H1 (cell line): ENCODE measurements around the gene ABCC11. TPM values are rescaled to one million over a fixed set of nuclear protein-coding genes. Genes with fewer than 3 reads are reported as not detected.

Source experiments
- CTCF ChIA-PET: fragments of 300-600 bp; sonication (Branson Sonifier 250); formaldehyde crosslinking; loops from one replicate; lab custom pipeline; 2021; ENCODE audit not compliant: partially characterized antibody; lab: Charles Lee
- POLR2A ChIA-PET: fragments of 300-600 bp; sonication (Branson Sonifier 250); formaldehyde crosslinking; loops from one replicate; lab custom pipeline; 2021; ENCODE audit warnings: inconsistent platforms; ENCODE audit not compliant: partially characterized antibody; lab: Charles Lee
- DNase-seq, 2 experiments: peaks; one replicate each; pipeline versions ENCODE4 v3.0.0 to v3.0.0-alpha.2; 2010 to 2022; ENCODE audit warnings: low spot score in 2 of 2, low read depth in 1 of 2, mixed read lengths in 1 of 2
- FAIRE-seq: peaks from 2 replicates; lab custom pipeline; 2011; peaks lifted over from hg19 to GRCh38; lab: Jason Lieb, UNC
- H2AFZ ChIP-seq: 2 replicates; pipeline ENCODE4 v1.8.1; 2012; ENCODE audit warnings: low read length, inconsistent platforms
- H2AK5ac ChIP-seq: 2 replicates; pipeline ENCODE4 v1.6.1; 2013; ENCODE audit warnings: low read depth, low read length
- H2BK120ac ChIP-seq: replicated peaks from 2 replicates; pipeline ENCODE3; 2013; ENCODE audit warnings: low read depth, low read length, inconsistent platforms
- H2BK12ac ChIP-seq: 2 replicates; pipeline ENCODE4 v1.6.1; 2013; ENCODE audit warnings: low read depth, low read length
- H2BK15ac ChIP-seq: 2 replicates; pipeline ENCODE4 v1.6.1; 2013; ENCODE audit warnings: low read length
- H2BK20ac ChIP-seq: 2 replicates; pipeline ENCODE4 v1.6.1; 2013; ENCODE audit warnings: low read length
- H2BK5ac ChIP-seq: 2 replicates; pipeline ENCODE4 v1.6.1; 2013; ENCODE audit warnings: low read depth, low read length
- H3K14ac ChIP-seq: 2 replicates; pipeline ENCODE4 v1.6.1; 2013; ENCODE audit warnings: inconsistent platforms; ENCODE audit not compliant: insufficient read length
- H3K18ac ChIP-seq: 2 replicates; pipeline ENCODE4 v1.6.1; 2013; ENCODE audit warnings: low read length; ENCODE audit errors: extremely low read depth
- H3K23ac ChIP-seq: 2 replicates; pipeline ENCODE4 v1.6.1; 2013; ENCODE audit warnings: inconsistent platforms; ENCODE audit not compliant: insufficient read length
- H3K23me2 ChIP-seq: 2 replicates; pipeline ENCODE4 v1.6.1; 2013; ENCODE audit warnings: low read depth, low read length
- H3K27ac ChIP-seq: 2 replicates; pipeline ENCODE4 v1.6.1; 2011; ENCODE audit warnings: low read depth, low read length, inconsistent platforms
- H3K27me3 ChIP-seq, 4 experiments: replicated peaks in 1 of 4; 1 replicate in 1 of 4; 2 replicates in 3 of 4; pipeline versions ENCODE4 v1.6.1 to v1.8.1; 2011 to 2013; ENCODE audit warnings: low read length in 3 of 4, mild to moderate bottlenecking in 3 of 4, inconsistent platforms in 2 of 4, mixed read lengths in 2 of 4, moderate library complexity in 1 of 4; ENCODE audit not compliant: control insufficient read depth in 3 of 4, insufficient read depth in 3 of 4; ENCODE audit errors: extremely low read depth in 1 of 4
- H3K36me3 ChIP-seq, 4 experiments: 2 replicates each; pipeline versions ENCODE4 v1.6.1 to v1.8.1; 2011 to 2013; ENCODE audit warnings: mild to moderate bottlenecking in 4 of 4, low read length in 3 of 4, moderate library complexity in 2 of 4, control low read depth in 1 of 4, inconsistent platforms in 1 of 4; ENCODE audit not compliant: insufficient read depth in 4 of 4, control insufficient read depth in 2 of 4
- H3K4ac ChIP-seq: replicated peaks from 2 replicates; pipeline ENCODE3; 2013; ENCODE audit warnings: low read length, low read depth, mixed read lengths, inconsistent platforms; ENCODE audit not compliant: insufficient read length
- H3K4me1 ChIP-seq, 4 experiments: replicated peaks in 1 of 4; 1 replicate in 1 of 4; 2 replicates in 3 of 4; pipeline versions ENCODE4 v1.6.1 to v1.8.1; 2011 to 2013; ENCODE audit warnings: low read length in 3 of 4, inconsistent platforms in 2 of 4, mixed read lengths in 1 of 4; ENCODE audit not compliant: insufficient read depth in 4 of 4, control insufficient read depth in 3 of 4
- H3K4me2 ChIP-seq, 2 experiments: 2 replicates each; pipeline versions ENCODE4 v1.6.1 to v1.8.1; 2011 to 2013; ENCODE audit warnings: low read depth in 2 of 2, low read length in 2 of 2, control low read depth in 1 of 2, inconsistent platforms in 1 of 2, mild to moderate bottlenecking in 1 of 2; ENCODE audit not compliant: insufficient read depth in 1 of 2
- H3K4me3 ChIP-seq, 4 experiments: fragments of 200-600, 300-600 bp in 1 of 4; sonication (generic), shearing (Covaris generic), sonication (Bioruptor Twin) in 1 of 4; 2 replicates each; pipeline versions ENCODE4 v1.5.1 to v1.8.1; 2011 to 2016; ENCODE audit warnings: low read length in 4 of 4, low read depth in 3 of 4, control low read depth in 2 of 4, inconsistent platforms in 2 of 4, mild to moderate bottlenecking in 2 of 4, mixed read lengths in 1 of 4, moderate library complexity in 1 of 4; ENCODE audit not compliant: insufficient read depth in 2 of 4; ENCODE audit errors: extremely low read depth in 1 of 4
- H3K56ac ChIP-seq: replicated peaks from 2 replicates; pipeline ENCODE3; 2013; ENCODE audit warnings: low read depth, mild to moderate bottlenecking, mixed read lengths, low read length, inconsistent platforms; ENCODE audit not compliant: insufficient read length
- H3K79me1 ChIP-seq: 2 replicates; pipeline ENCODE4 v1.6.1; 2013; ENCODE audit warnings: low read depth, low read length, control low read depth
- H3K79me2 ChIP-seq, 2 experiments: 2 replicates each; pipeline versions ENCODE4 v1.6.1 to v1.8.1; 2012 to 2013; ENCODE audit warnings: low read length in 2 of 2, mild to moderate bottlenecking in 2 of 2, inconsistent platforms in 1 of 2; ENCODE audit not compliant: insufficient read depth in 2 of 2, control insufficient read depth in 1 of 2
- H3K9ac ChIP-seq, 4 experiments: replicated peaks in 1 of 4; 1 replicate in 1 of 4; 2 replicates in 3 of 4; pipeline versions ENCODE4 v1.6.1 to v1.8.1; 2011 to 2013; ENCODE audit warnings: low read depth in 3 of 4, low read length in 3 of 4, control low read depth in 2 of 4, mild to moderate bottlenecking in 2 of 4, moderate library complexity in 2 of 4, inconsistent platforms in 1 of 4; ENCODE audit errors: extremely low read depth in 1 of 4
- H3K9me3 ChIP-seq, 2 experiments: 2 replicates each; pipeline versions ENCODE4 v1.6.1 to v1.8.1; 2012 to 2013; ENCODE audit warnings: mild to moderate bottlenecking in 2 of 2, moderate library complexity in 2 of 2, control low read depth in 1 of 2, inconsistent platforms in 1 of 2, low read depth in 1 of 2, low read length in 1 of 2, mixed read lengths in 1 of 2; ENCODE audit not compliant: insufficient read depth in 2 of 2
- H4K20me1 ChIP-seq, 2 experiments: replicated peaks in 1 of 2; 2 replicates each; pipeline versions ENCODE3 to v1.8.1; 2011 to 2013; ENCODE audit warnings: inconsistent platforms in 2 of 2, low read length in 2 of 2, mild to moderate bottlenecking in 1 of 2; ENCODE audit not compliant: insufficient read depth in 2 of 2, control insufficient read depth in 1 of 2
- H4K5ac ChIP-seq: 2 replicates; pipeline ENCODE4 v1.6.1; 2013; ENCODE audit warnings: low read length, low read depth, mixed read lengths, inconsistent platforms; ENCODE audit not compliant: insufficient read length
- H4K8ac ChIP-seq: 2 replicates; pipeline ENCODE4 v1.8.0; 2013; ENCODE audit warnings: mild to moderate bottlenecking, moderate library complexity, low read length, inconsistent platforms; ENCODE audit not compliant: insufficient read depth; ENCODE audit errors: extremely low read depth
- H4K91ac ChIP-seq: replicated peaks from 2 replicates; pipeline ENCODE3; 2013; ENCODE audit warnings: low read length, mixed read lengths, inconsistent platforms; ENCODE audit not compliant: insufficient read length
- BACH1 ChIP-seq: IDR thresholded peaks from 2 replicates; pipeline ENCODE4 v1.6.1; 2012; ENCODE audit warnings: low read length, improper control_type of control experiment
- POLR2A ChIP-seq, 2 experiments: IDR thresholded peaks; 1 replicate in 1 of 2; 2 replicates in 1 of 2; pipeline ENCODE4 v1.6.1; 2011; ENCODE audit warnings: low read depth in 2 of 2, low read length in 2 of 2, mild to moderate bottlenecking in 2 of 2; ENCODE audit errors: control extremely low read depth in 1 of 2
- POU5F1 ChIP-seq: IDR thresholded peaks from 2 replicates; pipeline ENCODE4 v1.6.1; 2011; ENCODE audit warnings: low read depth, mild to moderate bottlenecking, low read length, moderate library complexity
- SIN3A ChIP-seq, 2 experiments: IDR thresholded peaks in 1 of 2; conservative IDR thresholded peaks in 1 of 2; 2 replicates each; pipeline ENCODE4 v1.6.1; 2011 to 2012; ENCODE audit warnings: low read length in 2 of 2, improper control_type of control experiment in 1 of 2, low read depth in 1 of 2, mild to moderate bottlenecking in 1 of 2
- TAF7 ChIP-seq: optimal IDR thresholded peaks from 2 replicates; pipeline ENCODE3; 2011; ENCODE audit warnings: low read depth, mild to moderate bottlenecking, inconsistent platforms, low read length, moderate library complexity, borderline replicate concordance
- WGBS, 2 experiments: shearing (Covaris generic) in 1 of 2; methylation state at CpG; one replicate each; pipeline versions ENCODE4 v1.1.6 to v1.1.7; 2013 to 2015; ENCODE audit warnings: low lambda C conversion rate in 2 of 2, mixed read lengths in 2 of 2, inconsistent platforms in 1 of 2, low coverage in 1 of 2, missing lambda C conversion rate in 1 of 2; ENCODE audit not compliant: insufficient replicate concordance in 2 of 2, insufficient coverage in 1 of 2, insufficient read length in 1 of 2; ENCODE audit errors: extremely low coverage in 1 of 2, missing lambda C conversion rate in 1 of 2; 5-methylcytosine and 5-hydroxymethylcytosine counted together
- polyA plus RNA-seq, 7 experiments: library from polyadenylated mRNA; depleted of rRNA in 3 of 7; stranded (reverse) in 5 of 7; unstranded in 2 of 7; fragments of >200 nt in 5 of 7; fragments of 200-250 nt in 2 of 7; gene quantifications; 1 replicate in 5 of 7; 2 replicates in 1 of 7; 4 replicates in 1 of 7; pipeline versions ENCODE4 v1.2.1 to v1.2.3, GENCODE V29; 2011 to 2013; ENCODE audit warnings: missing spikeins in 2 of 7, mixed read lengths in 2 of 7
- total RNA-seq: library from RNA; stranded (reverse); fragmentation: NEBNext Ultra II Directional; extraction: Animal tissue kit (Norgen Biotek cat#: 25700); gene quantifications from 2 replicates; pipeline ENCODE4 v1.2.1, GENCODE V29; 2021

Gene ABCC11
- total and polyA plus RNA-seq, 2 of the 8 experiments (the other 6 are each of a cell fraction or from before 2014, with no cell fraction given): 0.06 TPM; not detected in 1

- Histone ChIP-seq H3K4me3 (no peak overlapping the region), H3K23me2 (peaks cover 6% of the 10 kb centered on the region; the same call in 1 of the 2 replicates), H3K18ac (no peak overlapping the region), H3K4me1 (peaks cover 0 to 5% (median 2%) of the 10 kb centered on the region in 4 experiments; a peak in 3 of 7 replicates), H3K56ac (no peak overlapping the region), H3K14ac (no peak overlapping the region), H4K5ac (no peak overlapping the region), H2AK5ac (no peak overlapping the region), H3K79me2 (peaks cover 2 to 22% of the 10 kb centered on the region in 2 experiments; a peak in 2 of 4 replicates), H2BK120ac (no peak overlapping the region), H3K4me2 (no peak overlapping the region; a peak in 1 of 4 replicates), H2BK5ac (no peak overlapping the region), H4K91ac (no peak overlapping the region), H3K79me1 (no peaks in the 10 kb centered on the region), H2BK12ac (no peak overlapping the region), H3K36me3 (no peaks in the 10 kb centered on the region), H3K23ac (no peak overlapping the region), H3K4ac (no peak overlapping the region), H2BK20ac (no peak overlapping the region), H2BK15ac (no peak overlapping the region), H4K20me1 (peaks cover 0 to 1% of the 10 kb centered on the region in 2 experiments), H2AFZ (no peak overlapping the region), H3K9me3 (no peaks in the 10 kb centered on the region), H3K27ac (no peak overlapping the region), H3K9ac (no peak overlapping the region), H4K8ac (no peak overlapping the region), H3K27me3 (no peaks in the 10 kb centered on the region)
- WGBS, 2 experiments: 93% methylated on average over 2 of the region's 2 CpGs; no CpG with 5 or more reads in 1 of the 2 experiments
- FAIRE-seq (no peak), DNase-seq (no peak)
- TF ChIP-seq BACH1 (no peak), SIN3A (conservative IDR thresholded peaks at IDR 0.05 in 1 of 2, IDR thresholded peaks at IDR 0.05 in 1 of 2; ENCODE audit: low read depth in 1 of 2, low read length in 2 of 2) (no peak), POU5F1 (no peak), TAF7 (no peak), POLR2A (IDR thresholded peaks at IDR 0.05; ENCODE audit: control extremely low read depth in 1 of 2, low read depth in 2 of 2, low read length in 2 of 2) (no peak)
- ChIA-PET CTCF (no interaction called here), POLR2A (interaction anchor here (0.6 kb wide), 1 partner anchor 653 kb away, joined by 3 read pairs; no protein-coding TSS in a partner anchor)
Measured at GRCh38 chr16:48246066-48246465, 1.3 kb downstream of the ABCC11 start.
